Left lung (tissue), 10 donors: ENCODE results near the gene XPO5. TPM values are rescaled to one million over a fixed set of nuclear protein-coding genes. Genes with fewer than 3 reads are reported as not detected.

ENCODE experiments used
- ATAC-seq: fragments of 200-7000 bp; cut with Tn5 transposase; one replicate; pipeline ENCODE4 v1.9.1; 2020; ENCODE audit warnings: moderate library complexity
- DNase-seq, 4 donors: peaks; one replicate each; pipeline ENCODE4 v3.0.0-alpha.2; 2013 to 2020
- H3K27ac ChIP-seq, 2 donors: fragments of 200-600 bp; sonication (generic) in 1 of 2; one replicate each; pipeline versions ENCODE4 v1.5.0 to v1.8.0; 2020 to 2021
- H3K27me3 ChIP-seq, 2 donors: fragments of 200-600 bp; sonication (generic) in 1 of 2; one replicate each; pipeline versions ENCODE4 v1.5.0 to v1.8.0; 2020 to 2021
- H3K36me3 ChIP-seq, 2 donors: fragments of 200-600 bp; sonication (generic) in 1 of 2; one replicate each; pipeline versions ENCODE4 v1.5.0 to v1.8.0; 2020 to 2021
- H3K4me1 ChIP-seq, 2 donors: fragments of 200-600 bp; one replicate each; pipeline ENCODE4 v1.8.0; 2021
- H3K4me3 ChIP-seq, 2 donors: fragments of 200-600 bp; sonication (generic) in 1 of 2; one replicate each; pipeline versions ENCODE4 v1.5.0 to v1.8.0; 2020 to 2021; ENCODE audit warnings: mild to moderate bottlenecking in 1 of 2
- H3K9me3 ChIP-seq, 2 donors: fragments of 200-600 bp; sonication (generic) in 1 of 2; one replicate each; pipeline versions ENCODE4 v1.5.0 to v1.8.0; 2020 to 2021
- CTCF ChIP-seq, 2 donors: fragments of 200-600 bp; sonication (generic) in 1 of 2; IDR thresholded peaks; one replicate each; pipeline versions ENCODE4 v1.5.0 to v1.8.0; 2021; ENCODE audit warnings: antibody characterized with exemption in 2 of 2
- intact Hi-C, 2 donors: fragments of 100-400 bp; cut with DNase I; formaldehyde crosslinking; loops; one replicate each; pipeline versions ENCODE4 v1.11.2 to v1.14.2; 2022
- polyA plus RNA-seq, 6 donors: library from polyadenylated mRNA; unstranded; fragments of 120-200 nt; gene quantifications; one replicate each; pipeline ENCODE4 v1.2.1, GENCODE V29; 2013; ENCODE audit not compliant: insufficient read length in 6 of 6
- total RNA-seq, 2 donors: library from RNA; stranded (reverse); fragmentation: NEBNext Ultra II Directional; extraction: Animal tissue kit (Norgen Biotek cat#: 25700); gene quantifications; one replicate each; pipeline ENCODE4 v1.2.1, GENCODE V29; 2021
- donor health status: DM: no; HTN: yes; CAD: no.
- donor health status: DM: no; HTN: no; CAD: no.

The XPO5 gene
- total and polyA plus RNA-seq, 8 donors: 24.0 to 52.9 (median 42.0) TPM

GRCh38 chr6:43476746-43477145, 99.1 kb downstream of the XPO5 start:
- intact Hi-C loops: no loop called here
- no peak for ATAC-seq
- Histone ChIP-seq H3K27me3 (peaks cover 0 to 7% of the 10 kb centered on the region in 2 donors), H3K36me3 (no peaks in the 10 kb centered on the region), H3K4me3 (peak overlapping the region; percentile 57 to 70), H3K27ac (peak overlapping the region in 1 of 2 donors; percentile 75), H3K9me3 (no peaks in the 10 kb centered on the region), H3K4me1 (peaks cover 12 to 25% of the 10 kb centered on the region in 2 donors)
- TF ChIP-seq CTCF (IDR thresholded peaks at IDR 0.05): no peak
- no peak for DNase-seq

GRCh38 chr6:43475516-43475915, 100.3 kb downstream of the XPO5 start:
- Histone ChIP-seq H3K4me1 (peaks cover 12 to 25% of the 10 kb centered on the region in 2 donors), H3K4me3 (no peak overlapping the region), H3K36me3 (no peaks in the 10 kb centered on the region), H3K9me3 (no peaks in the 10 kb centered on the region), H3K27ac (no peak overlapping the region), H3K27me3 (peaks cover 0 to 14% of the 10 kb centered on the region in 2 donors)
- no peak for TF ChIP-seq CTCF (IDR thresholded peaks at IDR 0.05)
- intact Hi-C loops: no loop called here
- DNase-seq (no peak), ATAC-seq (no peak)

- TF ChIP-seq CTCF (IDR thresholded peaks at IDR 0.05): no peak
- Histone ChIP-seq H3K27me3 (peaks cover 0 to 19% of the 10 kb centered on the region in 2 donors), H3K4me3 (no peak overlapping the region), H3K4me1 (peaks cover 4 to 6% of the 10 kb centered on the region in 2 donors), H3K27ac (no peak overlapping the region), H3K9me3 (no peaks in the 10 kb centered on the region), H3K36me3 (no peaks in the 10 kb centered on the region)
- intact Hi-C loops: no loop called here
- DNase-seq: no peak
- ATAC-seq: no peak
These were observed 103.3 kb downstream of the XPO5 start for GRCh38 chr6:43472515-43472914.

Other genes with a start within 250 kb of the XPO5 start
- 10 to 100 TPM; 13.3 to 14.3 TPM for gene ZNF318, start 206.4 kb downstream of the XPO5 start, total RNA-seq
- 10 to 100 TPM; 30.1 to 37.6 (median 32.7) TPM for gene ZNF318, start 206.4 kb downstream of the XPO5 start, polyA plus RNA-seq
- 10 to 100 TPM; 38.5 to 43.8 TPM for gene ABCC10, start 148.5 kb downstream of the XPO5 start, total RNA-seq
- gene ABCC10, start 148.5 kb downstream of the XPO5 start, polyA plus RNA-seq: 10 to 100 TPM; 19.7 to 33.4 (median 28.8) TPM
- 1 to 10 TPM in 1 of 2 donors, under 1 TPM in 1; 0.93 to 1.0 TPM for gene DLK2, start 120.5 kb downstream of the XPO5 start, total RNA-seq
- gene DLK2, start 120.5 kb downstream of the XPO5 start, polyA plus RNA-seq: 1 to 10 TPM; 1.3 to 2.6 (median 2.0) TPM
- 10 to 100 TPM; 24.5 to 27.9 TPM for gene TJAP1, start 98.5 kb downstream of the XPO5 start, total RNA-seq
- gene TJAP1, start 98.5 kb downstream of the XPO5 start, polyA plus RNA-seq: 10 to 100 TPM; 35.6 to 46.9 (median 39.7) TPM
- gene LRRC73, start 65.7 kb downstream of the XPO5 start, total RNA-seq: 1 to 10 TPM in 1 of 2 donors, under 1 TPM in 1; 0.52 to 1.5 TPM
- gene LRRC73, start 65.7 kb downstream of the XPO5 start, polyA plus RNA-seq: under 1 TPM; 0.30 to 0.99 (median 0.60) TPM
- gene YIPF3, start 59.1 kb downstream of the XPO5 start, total RNA-seq: 100 to 1,000 TPM; 101 to 128 TPM
- 100 to 1,000 TPM; 123 to 137 (median 132) TPM for gene YIPF3, start 59.1 kb downstream of the XPO5 start, polyA plus RNA-seq
- gene POLR1C, start 58.9 kb downstream of the XPO5 start, total RNA-seq: 10 to 100 TPM; 31.9 to 46.3 TPM
- gene POLR1C, start 58.9 kb downstream of the XPO5 start, polyA plus RNA-seq: 10 to 100 TPM; 32.1 to 40.7 (median 35.5) TPM
- gene POLH, start 147 bp upstream of the XPO5 start, total RNA-seq: 10 to 100 TPM; 17.8 to 29.0 TPM
- gene POLH, start 147 bp upstream of the XPO5 start, polyA plus RNA-seq: 10 to 100 TPM; 19.3 to 29.8 (median 24.3) TPM
- gene GTPBP2, start 53.2 kb upstream of the XPO5 start, total RNA-seq: 10 to 100 TPM; 58.6 to 73.0 TPM
- gene GTPBP2, start 53.2 kb upstream of the XPO5 start, polyA plus RNA-seq: 10 to 100 TPM; 66.5 to 74.8 (median 70.7) TPM
- 10 to 100 TPM; 19.3 to 24.6 TPM for gene MAD2L1BP, start 59.8 kb upstream of the XPO5 start, total RNA-seq
- gene MAD2L1BP, start 59.8 kb upstream of the XPO5 start, polyA plus RNA-seq: 10 to 100 TPM; 23.2 to 26.1 (median 25.4) TPM
- 1 to 10 TPM in 1 of 2 donors, under 1 TPM in 1; 0.32 to 1.9 TPM for gene RSPH9, start 69.0 kb upstream of the XPO5 start, total RNA-seq
- gene RSPH9, start 69.0 kb upstream of the XPO5 start, polyA plus RNA-seq: 1 to 10 TPM; 2.8 to 5.6 (median 4.0) TPM
- gene MRPS18A, start 111.8 kb upstream of the XPO5 start, total RNA-seq: 10 to 100 TPM; 27.0 to 32.5 TPM
- 10 to 100 TPM; 34.8 to 45.0 (median 39.6) TPM for gene MRPS18A, start 111.8 kb upstream of the XPO5 start, polyA plus RNA-seq
- 100 to 1,000 TPM; 147 to 154 TPM for gene VEGFA, start 194.2 kb upstream of the XPO5 start, total RNA-seq
- 100 to 1,000 TPM; 195 to 349 (median 326) TPM for gene VEGFA, start 194.2 kb upstream of the XPO5 start, polyA plus RNA-seq